Measurements from ENCODE around the gene KCTD1. TPM values are rescaled to one million over a fixed set of nuclear protein-coding genes. Genes with fewer than 3 reads are reported as not detected.
"Not testable (repeated sequence)": the region's sequence is repeated elsewhere in the genome, so short reads cannot be mapped to it uniquely, and the experiment has no call there.

KCTD1 gene
- total RNA-seq, 1 donor from 2014 or later = 40.2 TPM

- no peak overlapping the region for H3K4me3 ChIP-seq (ENCODE audit: low read depth, low read length)
- DNase-seq (ENCODE audit: low read depth) = no peak
- no peak for TF ChIP-seq CTCF (conservative IDR thresholded peaks at IDR 0.05; ENCODE audit: low read depth, low read length)
Measured at GRCh38 chr18:26443853-26444252, 104.5 kb downstream of the KCTD1 start.

- no peak for TF ChIP-seq CTCF (conservative IDR thresholded peaks at IDR 0.05; ENCODE audit: low read depth, low read length)
- DNase-seq (ENCODE audit: low read depth) = no peak
- no peak overlapping the region for H3K4me3 ChIP-seq (ENCODE audit: low read depth, low read length)
Measured at GRCh38 chr18:26442126-26442525, 106.2 kb downstream of the KCTD1 start.

GRCh38 chr18:26440644-26441043 is 107.7 kb downstream of the KCTD1 start:
- no peak overlapping the region for H3K4me3 ChIP-seq (ENCODE audit: low read depth, low read length)
- TF ChIP-seq CTCF (conservative IDR thresholded peaks at IDR 0.05; ENCODE audit: low read depth, low read length) = no peak
- no peak for DNase-seq (ENCODE audit: low read depth)

GRCh38 chr18:26439537-26439936 is 108.8 kb downstream of the KCTD1 start:
- TF ChIP-seq CTCF (conservative IDR thresholded peaks at IDR 0.05; ENCODE audit: low read depth, low read length) = no peak
- no peak for DNase-seq (ENCODE audit: low read depth)
- no peak overlapping the region for H3K4me3 ChIP-seq (ENCODE audit: low read depth, low read length)

GRCh38 chr18:26438980-26439379 is 109.4 kb downstream of the KCTD1 start:
- TF ChIP-seq CTCF (conservative IDR thresholded peaks at IDR 0.05; ENCODE audit: low read depth, low read length) = no peak

GRCh38 chr18:26437634-26438033 is 110.7 kb downstream of the KCTD1 start:
- DNase-seq (ENCODE audit: low read depth); H3K4me3 ChIP-seq (ENCODE audit: low read depth, low read length): not testable (repeated sequence)

More at GRCh38 chr18:26438980-26439379, 109.4 kb downstream of the KCTD1 start:
- no peak overlapping the region for H3K4me3 ChIP-seq (ENCODE audit: low read depth, low read length)
- DNase-seq (ENCODE audit: low read depth) = no peak

- no peak for TF ChIP-seq CTCF (conservative IDR thresholded peaks at IDR 0.05; ENCODE audit: low read depth, low read length)
- no peak overlapping the region for H3K4me3 ChIP-seq (ENCODE audit: low read depth, low read length)
- peak; percentile 71 for DNase-seq (ENCODE audit: low read depth)
Measured at GRCh38 chr18:26436176-26437051, 111.9 kb downstream of the KCTD1 start.
